HCT116 (cell line): ENCODE results near the gene BICRAL.

Source experiments
- EZH2 ChIP-seq: fragments of 200-600 bp; sonication (generic); IDR thresholded peaks from 2 replicates; pipeline ENCODE4 v1.6.1; 2017; ENCODE audit warnings: antibody characterized with exemption, mixed run types
- JUND ChIP-seq: IDR thresholded peaks from 2 replicates; pipeline ENCODE4 v1.6.1; 2012
- POLR2A ChIP-seq: IDR thresholded peaks from 2 replicates; pipeline ENCODE4 v1.7.0; 2011; ENCODE audit warnings: borderline replicate concordance; ENCODE audit not compliant: insufficient read depth, insufficient read length; ENCODE audit errors: extremely low read depth

DNA sequence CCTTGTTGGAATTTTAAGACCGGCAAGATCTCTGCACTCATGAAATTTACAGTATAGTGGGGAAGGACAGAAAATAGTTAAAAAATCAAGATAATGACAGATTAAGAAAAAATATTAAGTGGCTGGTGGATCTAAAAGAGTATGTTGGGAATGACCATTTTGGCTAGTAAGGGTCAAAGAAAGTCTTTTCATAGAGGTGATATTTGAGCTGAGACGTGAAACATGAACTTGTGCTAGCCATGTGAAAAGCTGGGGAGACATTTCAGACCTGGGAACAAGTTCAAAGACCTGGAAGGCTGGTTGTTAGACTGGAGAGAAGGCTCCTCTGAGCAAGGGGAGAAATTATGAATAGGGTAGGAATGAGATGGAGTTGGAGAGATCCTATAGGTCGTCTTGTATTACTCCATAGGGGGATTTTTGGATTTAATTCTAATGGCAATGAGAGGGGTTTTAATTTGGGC, 4.7 kb downstream of the BICRAL start:
- no peak for TF ChIP-seq EZH2
- no peak for TF ChIP-seq JUND
- no peak for TF ChIP-seq POLR2A
